SW480 (cell line): Measurements from ENCODE around the gene ID3.

Experiments used
- DNase-seq: peaks from one replicate; pipeline ENCODE4 v3.0.0-alpha.2; 2016; ENCODE audit warnings: low spot score

Gene ID3

GRCh38 chr1:23526329-23527041 is 32.8 kb downstream of the ID3 start:
- no peak for DNase-seq

- DNase-seq: no peak
Measured at GRCh38 chr1:23525558-23526250, 33.6 kb downstream of the ID3 start.

- peak; percentile 63 for DNase-seq
Measured at GRCh38 chr1:23524716-23525401, 34.4 kb downstream of the ID3 start.

- no peak for DNase-seq
Measured at GRCh38 chr1:23524163-23524562, 35.1 kb downstream of the ID3 start.

- no peak for DNase-seq
Measured at GRCh38 chr1:23522244-23522982, 36.9 kb downstream of the ID3 start.

GRCh38 chr1:23521588-23521987 is 37.7 kb downstream of the ID3 start:
- DNase-seq: no peak

- no peak for DNase-seq
Measured at GRCh38 chr1:23517581-23517980, 41.7 kb downstream of the ID3 start.

- no peak for DNase-seq
Measured at GRCh38 chr1:23515905-23516304, 43.4 kb downstream of the ID3 start.

GRCh38 chr1:23514111-23514679 is 45.1 kb downstream of the ID3 start:
- DNase-seq: no peak

- no peak for DNase-seq
Measured at GRCh38 chr1:23509896-23510295, 49.4 kb downstream of the ID3 start.
